HL-60 (cell line): Measurements from ENCODE around the gene WDR33.

Source experiments
- GABPA ChIP-seq: IDR thresholded peaks from 2 replicates; pipeline ENCODE4 v1.6.1; 2012; ENCODE audit warnings: low read depth
- POLR2AphosphoS5 ChIP-seq: IDR thresholded peaks from 2 replicates; pipeline ENCODE4 v1.6.1; 2012; ENCODE audit warnings: low read depth
- SPI1 ChIP-seq: IDR thresholded peaks from 2 replicates; pipeline ENCODE4 v1.6.1; 2012; ENCODE audit warnings: low read depth, mild to moderate bottlenecking, borderline replicate concordance
- TF ChIP-seq, protein P1 (sequence below): IDR thresholded peaks from one replicate; pipeline ENCODE4 v1.5.1; 2011; ENCODE audit warnings: low read length, control low read depth, inconsistent platforms; ENCODE audit not compliant: insufficient read depth
- TF ChIP-seq, protein P2 (sequence below): IDR thresholded peaks from 2 replicates; pipeline ENCODE4 v1.6.1; 2012; ENCODE audit warnings: low read depth; ENCODE audit not compliant: insufficient replicate concordance

DNA sequence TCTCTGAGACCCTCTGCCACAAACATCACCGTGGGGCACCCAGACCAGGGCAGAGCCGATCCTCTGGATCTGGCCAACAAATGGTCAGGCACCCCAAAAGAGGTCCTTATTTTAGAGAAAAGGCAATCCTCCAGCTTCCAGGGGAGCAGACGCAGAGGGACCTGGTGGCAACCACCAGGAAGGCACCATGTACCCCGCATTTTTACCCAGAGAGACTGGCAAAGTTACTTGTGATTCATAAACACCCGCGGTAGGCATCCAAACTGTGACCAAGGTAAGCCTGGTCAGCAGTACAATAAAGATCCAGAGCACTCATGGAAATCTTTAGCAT, 146.1 kb downstream of the WDR33 start:
- TF ChIP-seq, protein P1, sequence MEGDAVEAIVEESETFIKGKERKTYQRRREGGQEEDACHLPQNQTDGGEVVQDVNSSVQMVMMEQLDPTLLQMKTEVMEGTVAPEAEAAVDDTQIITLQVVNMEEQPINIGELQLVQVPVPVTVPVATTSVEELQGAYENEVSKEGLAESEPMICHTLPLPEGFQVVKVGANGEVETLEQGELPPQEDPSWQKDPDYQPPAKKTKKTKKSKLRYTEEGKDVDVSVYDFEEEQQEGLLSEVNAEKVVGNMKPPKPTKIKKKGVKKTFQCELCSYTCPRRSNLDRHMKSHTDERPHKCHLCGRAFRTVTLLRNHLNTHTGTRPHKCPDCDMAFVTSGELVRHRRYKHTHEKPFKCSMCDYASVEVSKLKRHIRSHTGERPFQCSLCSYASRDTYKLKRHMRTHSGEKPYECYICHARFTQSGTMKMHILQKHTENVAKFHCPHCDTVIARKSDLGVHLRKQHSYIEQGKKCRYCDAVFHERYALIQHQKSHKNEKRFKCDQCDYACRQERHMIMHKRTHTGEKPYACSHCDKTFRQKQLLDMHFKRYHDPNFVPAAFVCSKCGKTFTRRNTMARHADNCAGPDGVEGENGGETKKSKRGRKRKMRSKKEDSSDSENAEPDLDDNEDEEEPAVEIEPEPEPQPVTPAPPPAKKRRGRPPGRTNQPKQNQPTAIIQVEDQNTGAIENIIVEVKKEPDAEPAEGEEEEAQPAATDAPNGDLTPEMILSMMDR = no peak
- TF ChIP-seq POLR2AphosphoS5 = no peak
- no peak for TF ChIP-seq SPI1
- TF ChIP-seq GABPA = no peak
- TF ChIP-seq, protein P2, sequence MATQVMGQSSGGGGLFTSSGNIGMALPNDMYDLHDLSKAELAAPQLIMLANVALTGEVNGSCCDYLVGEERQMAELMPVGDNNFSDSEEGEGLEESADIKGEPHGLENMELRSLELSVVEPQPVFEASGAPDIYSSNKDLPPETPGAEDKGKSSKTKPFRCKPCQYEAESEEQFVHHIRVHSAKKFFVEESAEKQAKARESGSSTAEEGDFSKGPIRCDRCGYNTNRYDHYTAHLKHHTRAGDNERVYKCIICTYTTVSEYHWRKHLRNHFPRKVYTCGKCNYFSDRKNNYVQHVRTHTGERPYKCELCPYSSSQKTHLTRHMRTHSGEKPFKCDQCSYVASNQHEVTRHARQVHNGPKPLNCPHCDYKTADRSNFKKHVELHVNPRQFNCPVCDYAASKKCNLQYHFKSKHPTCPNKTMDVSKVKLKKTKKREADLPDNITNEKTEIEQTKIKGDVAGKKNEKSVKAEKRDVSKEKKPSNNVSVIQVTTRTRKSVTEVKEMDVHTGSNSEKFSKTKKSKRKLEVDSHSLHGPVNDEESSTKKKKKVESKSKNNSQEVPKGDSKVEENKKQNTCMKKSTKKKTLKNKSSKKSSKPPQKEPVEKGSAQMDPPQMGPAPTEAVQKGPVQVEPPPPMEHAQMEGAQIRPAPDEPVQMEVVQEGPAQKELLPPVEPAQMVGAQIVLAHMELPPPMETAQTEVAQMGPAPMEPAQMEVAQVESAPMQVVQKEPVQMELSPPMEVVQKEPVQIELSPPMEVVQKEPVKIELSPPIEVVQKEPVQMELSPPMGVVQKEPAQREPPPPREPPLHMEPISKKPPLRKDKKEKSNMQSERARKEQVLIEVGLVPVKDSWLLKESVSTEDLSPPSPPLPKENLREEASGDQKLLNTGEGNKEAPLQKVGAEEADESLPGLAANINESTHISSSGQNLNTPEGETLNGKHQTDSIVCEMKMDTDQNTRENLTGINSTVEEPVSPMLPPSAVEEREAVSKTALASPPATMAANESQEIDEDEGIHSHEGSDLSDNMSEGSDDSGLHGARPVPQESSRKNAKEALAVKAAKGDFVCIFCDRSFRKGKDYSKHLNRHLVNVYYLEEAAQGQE = no peak
